Chondrocyte (in vitro differentiated cells): Measurements from ENCODE around the gene MZT2A. TPM values are rescaled to one million over a fixed set of nuclear protein-coding genes. Genes with fewer than 3 reads are reported as not detected.
A peak's percentile ranks its signal among the peaks of the same experiment; 100 is the strongest.
"Not testable (repeated sequence)": the region's sequence is repeated elsewhere in the genome, so short reads cannot be mapped to it uniquely, and the experiment has no call there.

ENCODE experiments used
- DNase-seq: peaks from one replicate; pipeline ENCODE4 v3.0.0; 2021; ENCODE audit warnings: mixed read lengths, low spot score
- H3K27ac Mint-ChIP-seq: one replicate; pipeline ENCODE4 v1.8.0; 2021; ENCODE audit warnings: mild to moderate bottlenecking, moderate library complexity, mixed read lengths; ENCODE audit not compliant: unreplicated experiment
- H3K27me3 Mint-ChIP-seq: 2 replicates; pipeline ENCODE4 v1.8.0; 2021; ENCODE audit warnings: low read depth, mixed read lengths
- H3K36me3 Mint-ChIP-seq: 2 replicates; pipeline ENCODE4 v1.8.0; 2021; ENCODE audit warnings: low read depth, mixed read lengths
- H3K4me1 Mint-ChIP-seq: 2 replicates; pipeline ENCODE4 v1.8.0; 2021; ENCODE audit warnings: low read depth, mild to moderate bottlenecking, mixed read lengths
- H3K4me3 Mint-ChIP-seq: one replicate; pipeline ENCODE4 v1.8.0; 2021; ENCODE audit warnings: mild to moderate bottlenecking, moderate library complexity, mixed read lengths; ENCODE audit not compliant: unreplicated experiment
- H3K9me3 Mint-ChIP-seq: 2 replicates; pipeline ENCODE4 v1.8.0; 2021; ENCODE audit warnings: low read depth, mixed read lengths
- total RNA-seq: library from RNA; stranded (reverse); gene quantifications from 3 replicates; pipeline ENCODE4 v1.2.1, GENCODE V29; 2021
- TF ChIP-seq, protein P1 (sequence below): fragments of 200-600 bp; sonication (generic); IDR thresholded peaks from 2 replicates; pipeline ENCODE4 v1.5.0; 2021; ENCODE audit warnings: antibody characterized with exemption, mild to moderate bottlenecking, moderate library complexity

MZT2A gene
- total RNA-seq, 1 donor from 2014 or later = 109 TPM

DNA sequence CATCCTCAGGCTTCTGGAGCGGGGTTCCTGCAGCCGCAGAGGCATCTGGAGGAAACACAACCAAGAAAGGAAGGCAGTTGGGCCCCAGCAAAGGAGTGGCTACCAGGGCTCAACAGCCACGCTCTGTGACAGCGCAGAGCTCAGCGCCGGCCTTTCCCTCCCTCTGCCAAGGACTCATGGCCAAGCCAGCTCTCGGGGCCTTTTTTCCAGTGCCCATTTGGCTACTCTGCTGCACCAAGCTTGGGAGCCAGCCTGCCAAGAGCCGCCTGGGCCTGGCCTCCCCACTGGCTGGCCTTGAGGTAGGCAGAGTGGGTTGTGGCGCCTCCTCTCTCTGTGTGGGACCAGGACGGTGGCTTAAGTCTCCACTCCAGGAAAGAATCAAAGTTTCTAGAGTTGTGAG is 28.3 kb upstream of the MZT2A start:
- no peak overlapping the region for H3K4me3 Mint-ChIP-seq
- H3K27me3 Mint-ChIP-seq = no peaks in the 10 kb centered on the region
- no peaks in the 10 kb centered on the region for H3K4me1 Mint-ChIP-seq
- TF ChIP-seq, protein P1, sequence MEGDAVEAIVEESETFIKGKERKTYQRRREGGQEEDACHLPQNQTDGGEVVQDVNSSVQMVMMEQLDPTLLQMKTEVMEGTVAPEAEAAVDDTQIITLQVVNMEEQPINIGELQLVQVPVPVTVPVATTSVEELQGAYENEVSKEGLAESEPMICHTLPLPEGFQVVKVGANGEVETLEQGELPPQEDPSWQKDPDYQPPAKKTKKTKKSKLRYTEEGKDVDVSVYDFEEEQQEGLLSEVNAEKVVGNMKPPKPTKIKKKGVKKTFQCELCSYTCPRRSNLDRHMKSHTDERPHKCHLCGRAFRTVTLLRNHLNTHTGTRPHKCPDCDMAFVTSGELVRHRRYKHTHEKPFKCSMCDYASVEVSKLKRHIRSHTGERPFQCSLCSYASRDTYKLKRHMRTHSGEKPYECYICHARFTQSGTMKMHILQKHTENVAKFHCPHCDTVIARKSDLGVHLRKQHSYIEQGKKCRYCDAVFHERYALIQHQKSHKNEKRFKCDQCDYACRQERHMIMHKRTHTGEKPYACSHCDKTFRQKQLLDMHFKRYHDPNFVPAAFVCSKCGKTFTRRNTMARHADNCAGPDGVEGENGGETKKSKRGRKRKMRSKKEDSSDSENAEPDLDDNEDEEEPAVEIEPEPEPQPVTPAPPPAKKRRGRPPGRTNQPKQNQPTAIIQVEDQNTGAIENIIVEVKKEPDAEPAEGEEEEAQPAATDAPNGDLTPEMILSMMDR = no peak
- DNase-seq = no peak
- no peak overlapping the region for H3K27ac Mint-ChIP-seq
- peaks cover 8% of the 10 kb centered on the region for H3K36me3 Mint-ChIP-seq
- H3K9me3 Mint-ChIP-seq = no peaks in the 10 kb centered on the region

DNA sequence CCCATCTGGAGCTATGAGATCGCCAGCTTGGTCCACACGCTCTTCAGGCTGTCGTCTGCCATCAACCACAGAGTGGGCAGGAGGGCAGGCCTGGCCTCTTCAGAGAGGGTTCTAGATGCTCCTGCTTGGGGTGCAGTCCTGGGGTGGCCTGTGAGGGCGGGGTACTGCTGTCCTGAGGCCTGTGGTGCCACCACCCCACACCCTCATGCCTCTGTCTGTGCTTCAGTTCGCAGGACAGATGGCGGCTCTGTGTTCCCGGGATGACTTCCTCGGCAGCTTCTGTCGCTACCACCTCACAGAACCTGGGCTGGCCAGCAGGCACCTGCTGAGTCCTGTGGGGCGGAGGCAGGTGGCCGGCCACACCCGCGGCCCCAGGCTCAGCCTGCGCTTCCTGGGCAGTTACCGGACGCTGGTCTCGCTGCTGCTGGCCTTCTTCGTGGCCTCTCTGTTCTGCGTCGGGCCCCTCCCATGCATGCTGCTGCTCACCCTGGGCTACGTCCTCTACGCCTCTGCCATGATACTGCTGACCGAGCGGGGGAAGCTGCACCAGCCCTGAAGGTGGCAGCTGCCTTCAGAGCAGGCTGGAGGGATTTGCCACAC is 27.8 kb upstream of the MZT2A start:
- not testable (repeated sequence) for H3K4me1 Mint-ChIP-seq, H3K27ac Mint-ChIP-seq, H3K36me3 Mint-ChIP-seq, H3K4me3 Mint-ChIP-seq, H3K27me3 Mint-ChIP-seq, H3K9me3 Mint-ChIP-seq, DNase-seq

DNA sequence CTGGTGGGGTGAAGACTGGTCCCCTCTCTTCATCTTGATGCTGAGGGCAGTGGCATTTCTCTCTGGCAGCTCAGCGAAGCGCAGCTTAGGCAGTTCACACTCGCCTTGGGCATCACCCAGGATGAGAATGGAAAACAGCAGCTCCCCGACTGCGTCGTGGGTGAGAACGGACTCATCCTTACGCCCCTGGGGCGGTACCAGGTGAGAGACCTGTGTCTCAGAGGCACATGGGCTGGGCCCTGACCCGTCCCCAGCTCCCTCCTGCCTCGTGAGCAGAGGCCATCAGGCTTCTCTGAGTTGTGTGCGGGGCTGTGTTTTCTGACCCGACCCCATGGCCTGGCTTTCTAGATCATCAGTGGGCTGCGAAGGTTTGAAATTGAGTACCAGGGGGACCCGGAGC is 27.3 kb upstream of the MZT2A start:
- Mint-ChIP-seq H3K36me3 (peaks cover 8% of the 10 kb centered on the region), H3K4me3 (no peak overlapping the region), H3K9me3 (no peaks in the 10 kb centered on the region), H3K27ac (no peak overlapping the region), H3K4me1 (no peaks in the 10 kb centered on the region), H3K27me3 (no peaks in the 10 kb centered on the region)
- TF ChIP-seq, protein P1 = no peak
- no peak for DNase-seq

- not testable (repeated sequence) for H3K4me1 Mint-ChIP-seq, H3K9me3 Mint-ChIP-seq, H3K27me3 Mint-ChIP-seq, H3K4me3 Mint-ChIP-seq, H3K36me3 Mint-ChIP-seq, H3K27ac Mint-ChIP-seq, DNase-seq
These were observed 26.3 kb upstream of the MZT2A start for GRCh38 chr2:131518531-131518930.

DNA sequence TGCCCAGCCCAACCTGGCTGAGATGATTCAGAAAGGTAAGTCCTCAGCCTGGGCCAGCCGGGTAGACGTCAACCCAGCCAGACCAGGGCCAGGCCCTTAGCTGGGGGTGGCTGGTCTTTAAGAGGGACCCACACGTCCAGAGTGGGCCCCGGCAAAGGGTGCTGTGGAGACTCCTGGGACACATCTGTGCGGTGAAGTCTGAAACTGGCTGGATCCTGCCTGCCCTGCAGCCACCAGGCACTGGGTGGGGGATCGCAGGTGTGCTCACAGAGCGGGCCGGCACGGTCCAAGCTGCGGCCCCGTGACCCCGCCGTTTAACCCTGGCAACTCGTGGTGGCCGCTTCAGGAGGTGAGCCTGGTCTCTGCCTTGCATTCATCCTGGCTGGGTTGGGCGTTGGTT is 25.7 kb upstream of the MZT2A start:
- not testable (repeated sequence) for H3K9me3 Mint-ChIP-seq

GRCh38 chr2:131517106-131517831 is 25.1 kb upstream of the MZT2A start:
- Mint-ChIP-seq H3K27ac (no peak overlapping the region), H3K9me3 (no peaks in the 10 kb centered on the region), H3K27me3 (no peaks in the 10 kb centered on the region), H3K36me3 (peaks cover 10% of the 10 kb centered on the region), H3K4me3 (no peak overlapping the region), H3K4me1 (no peaks in the 10 kb centered on the region)
- DNase-seq = peak; percentile 71
- TF ChIP-seq, protein P1 = no peak

More for the DNA sequence above, 25.7 kb upstream of the MZT2A start:
- not testable (repeated sequence) for DNase-seq, H3K27me3 Mint-ChIP-seq, H3K36me3 Mint-ChIP-seq, H3K4me3 Mint-ChIP-seq, H3K4me1 Mint-ChIP-seq, H3K27ac Mint-ChIP-seq

DNA sequence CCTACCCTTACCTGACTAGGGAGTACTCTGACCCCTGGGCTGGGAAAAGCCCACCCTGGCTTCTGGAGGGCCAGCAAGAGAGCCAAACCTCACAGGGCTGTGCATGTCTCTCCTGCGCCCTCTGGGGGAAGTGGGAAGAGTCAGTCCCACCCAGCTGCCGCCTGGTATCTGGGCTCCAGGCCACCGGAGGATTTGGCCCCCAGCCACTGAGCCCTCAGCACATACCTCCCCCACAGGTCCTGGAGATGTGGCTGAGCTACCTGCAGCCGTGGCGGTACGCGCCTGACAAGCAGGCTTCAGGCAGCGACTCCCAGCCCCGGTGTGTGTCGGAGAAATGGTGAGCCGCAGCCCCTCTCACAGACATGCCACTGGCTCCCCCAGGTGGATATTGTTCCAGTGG is 24.4 kb upstream of the MZT2A start:
- not testable (repeated sequence) for H3K4me3 Mint-ChIP-seq, H3K27ac Mint-ChIP-seq, H3K9me3 Mint-ChIP-seq, H3K27me3 Mint-ChIP-seq, H3K4me1 Mint-ChIP-seq, H3K36me3 Mint-ChIP-seq
- TF ChIP-seq, protein P1 = peak; percentile 35
- DNase-seq = peak; percentile 73
